Thyroid gland (tissue), 4 donors: Measurements from ENCODE around the gene MRM2. TPM values are rescaled to one million over a fixed set of nuclear protein-coding genes. Genes with fewer than 3 reads are reported as not detected.

Experiments used
- DNase-seq, 2 donors: peaks; one replicate each; pipeline ENCODE4 v3.0.0-alpha.2; 2019
- H3K27ac ChIP-seq, 3 donors: fragments of 200-600 bp; sonication (generic); 1 replicate in 2 of 3; 2 replicates in 1 of 3; pipeline ENCODE4 v1.5.1; 2016 to 2019; ENCODE audit warnings: mild to moderate bottlenecking in 1 of 3, moderate library complexity in 1 of 3
- H3K27me3 ChIP-seq: fragments of 200-600 bp; sonication (generic); one replicate; pipeline ENCODE4 v1.5.1; 2019
- H3K36me3 ChIP-seq, 2 donors: fragments of 200-600 bp; sonication (generic); one replicate each; pipeline ENCODE4 v1.5.1; 2016 to 2019
- H3K4me1 ChIP-seq, 2 donors: fragments of 200-600 bp; sonication (generic); one replicate each; pipeline ENCODE4 v1.5.1; 2017 to 2019
- H3K4me3 ChIP-seq, 3 donors: fragments of 200-600 bp; sonication (generic); replicated peaks in 1 of 3; 1 replicate in 2 of 3; 2 replicates in 1 of 3; pipeline ENCODE4 v1.5.1; 2016; ENCODE audit warnings: mild to moderate bottlenecking in 1 of 3
- H3K9me3 ChIP-seq: fragments of 200-600 bp; sonication (generic); one replicate; pipeline ENCODE4 v1.5.1; 2017
- POLR2A ChIP-seq, 2 donors: fragments of 450-650 bp; IDR thresholded peaks; one replicate each; pipeline ENCODE4 v1.6.1; 2017; ENCODE audit warnings: antibody characterized with exemption in 2 of 2, mild to moderate bottlenecking in 2 of 2, moderate library complexity in 1 of 2
- WGBS, 2 donors: methylation state at CpG; one replicate each; pipeline ENCODE4 v1.1.5; 2017; 5-methylcytosine and 5-hydroxymethylcytosine counted together
- intact Hi-C: fragments of 100-400 bp; cut with DNase I; formaldehyde crosslinking; loops from one replicate; pipeline ENCODE4 v1.15.1; 2023
- total RNA-seq, 4 donors: library from RNA; depleted of rRNA; stranded (reverse); fragments of >200 nt; gene quantifications; one replicate each; pipeline ENCODE4 v1.2.3, GENCODE V29; 2016
- TF ChIP-seq, protein P1 (sequence below), 6 experiments: fragments of 200-600 bp in 3 of 6; fragments of 450-650 bp in 3 of 6; sonication (generic) in 3 of 6; IDR thresholded peaks; one replicate each; pipeline ENCODE4 v1.5.1; 2016 to 2019; ENCODE audit warnings: antibody characterized with exemption in 6 of 6, mild to moderate bottlenecking in 2 of 6, inconsistent platforms in 1 of 6, moderate library complexity in 1 of 6

MRM2 gene
- total RNA-seq, 4 donors from 2014 or later: 14.7 to 23.8 (median 18.2) TPM

DNA sequence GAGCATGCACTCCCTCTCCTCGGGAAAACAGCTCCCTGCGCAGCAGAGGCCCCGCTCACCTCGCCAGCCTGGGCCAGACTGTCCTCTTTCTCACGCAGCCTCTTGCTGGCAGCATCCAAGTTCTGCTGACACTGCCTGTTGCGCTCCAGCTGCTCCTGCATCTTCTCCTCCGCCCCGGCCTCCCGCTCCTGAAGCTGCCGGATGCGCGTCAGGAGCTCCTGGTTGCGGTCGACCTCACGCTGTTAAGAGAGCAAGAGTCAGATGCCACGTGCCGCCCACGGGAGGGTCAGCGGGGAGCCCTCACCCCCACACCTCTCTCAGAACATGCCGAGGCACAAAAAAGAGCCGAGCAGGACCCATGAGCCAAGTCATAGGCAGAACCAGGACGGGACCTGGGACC lies 19.5 kb downstream of the MRM2 start:
- DNase-seq: no peak
- H3K27me3 ChIP-seq: no peaks in the 10 kb centered on the region
- no peak overlapping the region for H3K27ac ChIP-seq
- TF ChIP-seq, protein P1, sequence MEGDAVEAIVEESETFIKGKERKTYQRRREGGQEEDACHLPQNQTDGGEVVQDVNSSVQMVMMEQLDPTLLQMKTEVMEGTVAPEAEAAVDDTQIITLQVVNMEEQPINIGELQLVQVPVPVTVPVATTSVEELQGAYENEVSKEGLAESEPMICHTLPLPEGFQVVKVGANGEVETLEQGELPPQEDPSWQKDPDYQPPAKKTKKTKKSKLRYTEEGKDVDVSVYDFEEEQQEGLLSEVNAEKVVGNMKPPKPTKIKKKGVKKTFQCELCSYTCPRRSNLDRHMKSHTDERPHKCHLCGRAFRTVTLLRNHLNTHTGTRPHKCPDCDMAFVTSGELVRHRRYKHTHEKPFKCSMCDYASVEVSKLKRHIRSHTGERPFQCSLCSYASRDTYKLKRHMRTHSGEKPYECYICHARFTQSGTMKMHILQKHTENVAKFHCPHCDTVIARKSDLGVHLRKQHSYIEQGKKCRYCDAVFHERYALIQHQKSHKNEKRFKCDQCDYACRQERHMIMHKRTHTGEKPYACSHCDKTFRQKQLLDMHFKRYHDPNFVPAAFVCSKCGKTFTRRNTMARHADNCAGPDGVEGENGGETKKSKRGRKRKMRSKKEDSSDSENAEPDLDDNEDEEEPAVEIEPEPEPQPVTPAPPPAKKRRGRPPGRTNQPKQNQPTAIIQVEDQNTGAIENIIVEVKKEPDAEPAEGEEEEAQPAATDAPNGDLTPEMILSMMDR (IDR thresholded peaks at IDR 0.05): no peak
- TF ChIP-seq POLR2A (IDR thresholded peaks at IDR 0.05): no peak
- no peak overlapping the region for H3K4me3 ChIP-seq
- peaks cover 7 to 11% of the 10 kb centered on the region in 2 donors for H3K36me3 ChIP-seq
- H3K9me3 ChIP-seq: no peaks in the 10 kb centered on the region
- H3K4me1 ChIP-seq: peaks cover 21 to 32% of the 10 kb centered on the region in 2 donors
- intact Hi-C loops: no loop called here
- WGBS, 2 donors: 94 to 95% methylated on average over 7 to 22 of the region's 22 CpGs

DNA sequence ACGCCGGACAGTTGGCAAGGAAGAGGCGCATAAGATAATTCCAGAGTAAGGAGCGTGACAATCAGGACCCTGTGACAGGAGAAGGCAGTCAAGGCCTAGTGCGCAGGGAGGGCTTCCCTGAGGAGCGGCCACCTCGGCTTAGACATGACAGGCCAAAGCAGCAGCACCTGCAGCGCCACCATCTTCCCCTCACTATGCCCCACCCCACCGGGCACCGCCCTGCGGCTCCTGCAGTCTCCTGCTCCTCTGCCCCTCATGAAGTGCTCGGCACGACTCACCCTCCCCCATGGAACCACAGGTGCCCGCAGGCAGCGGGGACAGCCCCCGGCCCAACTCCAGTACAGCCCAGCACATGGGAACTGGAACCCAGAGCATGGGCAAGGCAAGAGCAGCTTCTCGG lies 21.1 kb downstream of the MRM2 start:
- DNase-seq: no peak
- Histone ChIP-seq H3K4me3 (no peak overlapping the region), H3K27ac (no peak overlapping the region), H3K9me3 (no peaks in the 10 kb centered on the region), H3K4me1 (peaks cover 17 to 25% of the 10 kb centered on the region in 2 donors), H3K36me3 (peaks cover 22 to 27% of the 10 kb centered on the region in 2 donors), H3K27me3 (no peaks in the 10 kb centered on the region)
- intact Hi-C loops: no loop called here
- WGBS, 2 donors: 90 to 93% methylated on average over 8 to 17 of the region's 17 CpGs
- TF ChIP-seq POLR2A (IDR thresholded peaks at IDR 0.05): no peak

DNA sequence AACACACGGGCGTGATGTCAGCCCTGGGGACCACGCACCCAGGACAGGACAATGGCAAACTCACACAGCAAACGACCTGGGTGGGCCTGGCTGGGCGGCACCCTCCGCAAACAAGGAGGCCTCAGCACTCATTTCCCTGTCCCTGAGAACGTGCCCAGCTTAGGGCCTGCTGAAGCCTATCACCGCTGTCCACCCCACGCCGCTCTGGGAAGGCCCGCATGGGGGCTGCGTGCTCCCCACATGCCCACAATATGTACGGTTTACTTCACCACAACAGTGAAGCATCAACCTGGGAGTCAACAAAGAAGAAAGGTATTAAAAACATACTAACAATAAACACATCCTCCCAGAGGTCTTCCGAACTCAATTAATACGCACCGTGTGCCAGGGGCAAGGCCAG lies 21.5 kb downstream of the MRM2 start:
- Histone ChIP-seq H3K27me3 (no peaks in the 10 kb centered on the region), H3K36me3 (peaks cover 27 to 32% of the 10 kb centered on the region in 2 donors), H3K4me1 (peaks cover 13 to 20% of the 10 kb centered on the region in 2 donors), H3K9me3 (no peaks in the 10 kb centered on the region), H3K4me3 (no peak overlapping the region), H3K27ac (no peak overlapping the region)
- intact Hi-C loops: no loop called here
- no peak for DNase-seq
- no peak for TF ChIP-seq POLR2A (IDR thresholded peaks at IDR 0.05)
- TF ChIP-seq, protein P1 (IDR thresholded peaks at IDR 0.05): no peak
- WGBS, 2 donors: 95 to 96% methylated on average over 16 of the region's 16 CpGs

DNA sequence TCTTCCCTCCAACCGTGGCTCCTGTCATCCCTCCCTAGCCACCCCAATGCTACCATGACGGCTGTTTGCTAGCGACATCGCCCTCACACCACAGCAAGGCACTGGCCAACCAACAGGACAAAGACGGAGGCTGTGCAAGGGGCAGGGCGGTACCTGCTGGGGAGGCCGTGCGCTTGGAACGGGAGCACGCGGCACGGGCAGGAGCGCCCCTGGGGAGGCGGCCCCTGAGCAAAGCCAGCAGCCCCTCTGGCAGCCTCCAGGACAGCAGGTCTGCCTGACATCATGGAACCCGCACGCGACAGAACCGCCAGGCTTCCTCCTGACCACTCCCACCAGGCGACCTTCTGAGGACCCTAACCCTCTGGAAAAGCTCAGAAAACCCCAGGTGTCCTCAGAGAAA lies 22.0 kb downstream of the MRM2 start:
- H3K27ac ChIP-seq: no peak overlapping the region
- intact Hi-C loops: no loop called here
- no peak for DNase-seq
- 96% methylated on average over 14 to 18 of the region's 19 CpGs for WGBS, 2 donors
- TF ChIP-seq, protein P1 (IDR thresholded peaks at IDR 0.05): no peak
- no peak for TF ChIP-seq POLR2A (IDR thresholded peaks at IDR 0.05)
- no peaks in the 10 kb centered on the region for H3K9me3 ChIP-seq
- peaks cover 28 to 36% of the 10 kb centered on the region in 2 donors for H3K36me3 ChIP-seq
- H3K27me3 ChIP-seq: no peaks in the 10 kb centered on the region
- H3K4me3 ChIP-seq: no peak overlapping the region
- peaks cover 12 to 16% of the 10 kb centered on the region in 2 donors for H3K4me1 ChIP-seq

DNA sequence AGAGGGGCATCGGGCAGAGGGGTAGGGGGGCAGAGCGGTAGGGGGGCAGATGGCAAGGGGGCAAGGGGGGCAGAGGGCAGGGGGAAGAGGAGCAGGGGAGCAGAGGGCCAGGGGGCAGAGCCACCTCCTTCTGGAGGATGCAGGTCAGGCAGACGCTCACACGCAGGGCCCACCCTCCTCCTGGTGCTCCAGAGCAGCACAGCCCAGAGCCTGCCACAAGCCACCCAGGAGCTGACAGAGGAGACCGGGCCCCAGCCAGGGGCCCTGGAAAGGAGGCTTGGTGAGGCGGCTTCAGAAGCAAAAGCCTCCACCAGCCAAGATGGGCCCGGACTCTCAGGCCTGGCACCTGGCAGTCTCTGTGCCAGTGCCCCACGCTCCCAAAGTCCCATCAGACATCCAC lies 22.4 kb downstream of the MRM2 start:
- no peak for DNase-seq
- TF ChIP-seq, protein P1 (IDR thresholded peaks at IDR 0.05): no peak
- no peak for TF ChIP-seq POLR2A (IDR thresholded peaks at IDR 0.05)

More for the DNA sequence above, 22.4 kb downstream of the MRM2 start:
- H3K36me3 ChIP-seq: peaks cover 28 to 37% of the 10 kb centered on the region in 2 donors
- WGBS, 2 donors: 94 to 97% methylated on average over 8 of the region's 8 CpGs
- H3K4me1 ChIP-seq: peaks cover 9 to 12% of the 10 kb centered on the region in 2 donors
- no peaks in the 10 kb centered on the region for H3K27me3 ChIP-seq
- H3K4me3 ChIP-seq: no peak overlapping the region
- intact Hi-C loops: no loop called here
- no peak overlapping the region for H3K27ac ChIP-seq
- no peaks in the 10 kb centered on the region for H3K9me3 ChIP-seq
